Liver (tissue), 9 donors: ENCODE data around the gene VAV3. TPM values are rescaled to one million over a fixed set of nuclear protein-coding genes. Genes with fewer than 3 reads are reported as not detected.

ENCODE experiments used
- DNase-seq: peaks from one replicate; pipeline ENCODE4 v3.0.0-alpha.2; 2017; ENCODE audit warnings: low spot score
- H3K27ac ChIP-seq, 2 donors: one replicate each; pipeline ENCODE4 v1.7.0; 2013; ENCODE audit warnings: inconsistent platforms in 2 of 2, low read length in 2 of 2, control low read depth in 1 of 2, low read depth in 1 of 2, mild to moderate bottlenecking in 1 of 2
- H3K27me3 ChIP-seq, 4 donors: one replicate each; pipeline versions ENCODE4 v1.6.1 to v1.7.0; 2013; ENCODE audit warnings: low read length in 3 of 4, inconsistent platforms in 1 of 4, mild to moderate bottlenecking in 1 of 4, moderate library complexity in 1 of 4; ENCODE audit not compliant: control insufficient read depth in 4 of 4, insufficient read depth in 4 of 4
- H3K36me3 ChIP-seq, 4 donors: one replicate each; pipeline versions ENCODE4 v1.6.1 to v1.7.0; 2013; ENCODE audit warnings: low read length in 3 of 4, mild to moderate bottlenecking in 3 of 4, low read depth in 1 of 4, moderate library complexity in 1 of 4; ENCODE audit not compliant: control insufficient read depth in 4 of 4, insufficient read depth in 3 of 4
- H3K4me1 ChIP-seq, 4 donors: one replicate each; pipeline versions ENCODE4 v1.6.1 to v1.7.0; 2013; ENCODE audit warnings: low read length in 3 of 4, mild to moderate bottlenecking in 3 of 4, moderate library complexity in 1 of 4; ENCODE audit not compliant: control insufficient read depth in 4 of 4, insufficient read depth in 4 of 4
- H3K4me3 ChIP-seq, 3 donors: one replicate each; pipeline versions ENCODE4 v1.6.1 to v1.7.0; 2013; ENCODE audit warnings: low read length in 3 of 3, control low read depth in 1 of 3, low read depth in 1 of 3, mild to moderate bottlenecking in 1 of 3
- H3K9ac ChIP-seq, 2 donors: one replicate each; pipeline ENCODE4 v1.7.0; 2013; ENCODE audit warnings: low read length in 2 of 2, mild to moderate bottlenecking in 2 of 2, moderate library complexity in 2 of 2, control low read depth in 1 of 2, low read depth in 1 of 2
- H3K9me3 ChIP-seq, 4 donors: one replicate each; pipeline versions ENCODE4 v1.6.1 to v1.7.0; 2013; ENCODE audit warnings: low read length in 3 of 4; ENCODE audit not compliant: control insufficient read depth in 4 of 4
- ATF3 ChIP-seq: IDR thresholded peaks from 2 replicates; pipeline ENCODE4 v1.6.1; 2016; ENCODE audit warnings: antibody characterized with exemption
- CTCF ChIP-seq: fragments of 150-350 bp; IDR thresholded peaks from 2 replicates; pipeline ENCODE4 v1.5.1; 2017; ENCODE audit warnings: improper control_type of control experiment, low read depth, low read length; ENCODE audit not compliant: missing input control
- EGR1 ChIP-seq, 2 donors: IDR thresholded peaks; 2 replicates each; pipeline ENCODE4 v1.6.1; 2016 to 2018; ENCODE audit warnings: antibody characterized with exemption in 2 of 2, low read depth in 2 of 2
- FOXA1 ChIP-seq: IDR thresholded peaks from 2 replicates; pipeline ENCODE4 v1.6.1; 2016; ENCODE audit warnings: antibody characterized with exemption
- FOXA2 ChIP-seq: IDR thresholded peaks from 2 replicates; pipeline ENCODE4 v1.6.1; 2016; ENCODE audit warnings: antibody characterized with exemption
- GABPA ChIP-seq, 2 donors: IDR thresholded peaks in 1 of 2; conservative IDR thresholded peaks in 1 of 2; 2 replicates each; pipeline ENCODE4 v1.6.1; 2016; ENCODE audit warnings: antibody characterized with exemption in 2 of 2, mild to moderate bottlenecking in 1 of 2, moderate library complexity in 1 of 2
- HNF4A ChIP-seq, 2 donors: conservative IDR thresholded peaks; 2 replicates each; pipeline ENCODE4 v1.6.1; 2016; ENCODE audit warnings: antibody characterized with exemption in 2 of 2, mild to moderate bottlenecking in 2 of 2
- HNF4G ChIP-seq: IDR thresholded peaks from 2 replicates; pipeline ENCODE4 v1.6.1; 2016; ENCODE audit warnings: antibody characterized with exemption
- JUND ChIP-seq, 2 donors: IDR thresholded peaks; 2 replicates each; pipeline ENCODE4 v1.6.1; 2016; ENCODE audit warnings: antibody characterized with exemption in 2 of 2
- MAX ChIP-seq: IDR thresholded peaks from 2 replicates; pipeline ENCODE4 v1.6.1; 2016; ENCODE audit warnings: antibody characterized with exemption
- NR2F2 ChIP-seq: IDR thresholded peaks from 2 replicates; pipeline ENCODE4 v1.6.1; 2016; ENCODE audit warnings: antibody characterized with exemption
- RAD21 ChIP-seq, 2 donors: IDR thresholded peaks; 2 replicates each; pipeline ENCODE4 v1.6.1; 2016; ENCODE audit warnings: antibody characterized with exemption in 2 of 2, mild to moderate bottlenecking in 2 of 2
- REST ChIP-seq: IDR thresholded peaks from 2 replicates; pipeline ENCODE4 v1.6.1; 2016; ENCODE audit warnings: antibody characterized with exemption, mild to moderate bottlenecking
- RXRA ChIP-seq, 2 donors: IDR thresholded peaks; 2 replicates each; pipeline ENCODE4 v1.6.1; 2017 to 2018; ENCODE audit warnings: antibody characterized with exemption in 2 of 2, mild to moderate bottlenecking in 1 of 2
- SP1 ChIP-seq: IDR thresholded peaks from 2 replicates; pipeline ENCODE4 v1.6.1; 2018; ENCODE audit warnings: antibody characterized with exemption, mild to moderate bottlenecking
- TAF1 ChIP-seq: conservative IDR thresholded peaks from 2 replicates; pipeline ENCODE4 v1.6.1; 2016; ENCODE audit warnings: antibody characterized with exemption, mild to moderate bottlenecking
- YY1 ChIP-seq: IDR thresholded peaks from 2 replicates; pipeline ENCODE4 v1.6.1; 2016; ENCODE audit warnings: antibody characterized with exemption, mild to moderate bottlenecking
- ZBTB33 ChIP-seq: IDR thresholded peaks from 2 replicates; pipeline ENCODE4 v1.6.1; 2016; ENCODE audit warnings: antibody characterized with exemption
- WGBS: extraction: QIAGEN DNeasy Blood & Tissue Kit; methylation state at CpG from one replicate; pipeline ENCODE4 v1.1.7; 2013; 5-methylcytosine and 5-hydroxymethylcytosine counted together
- polyA plus RNA-seq, 2 donors: library from polyadenylated mRNA; stranded (reverse) in 1 of 2; unstranded in 1 of 2; fragments of 200-250 nt in 1 of 2; fragments of >200 nt in 1 of 2; fragmentation: Nextera tagmentation in 1 of 2; extraction: Ambion mirVana in 1 of 2; gene quantifications; one replicate each; pipeline versions ENCODE4 v1.2.1 to v1.2.3, GENCODE V29; 2013 to 2015
- total RNA-seq, 2 donors: library from RNA; depleted of rRNA; stranded (reverse); fragments of >200 nt; gene quantifications; one replicate each; pipeline ENCODE4 v1.2.3, GENCODE V29; 2014
- donor health status: healthy.
- donor health status: healthy.
- donor health status: healthy.
- donor health status: healthy.
- donor health status: healthy.

VAV3 gene
- total and polyA plus RNA-seq, 4 donors: 0.46 to 4.8 (median 2.7) TPM

- 85% methylated on average over 2 of the region's 2 CpGs for WGBS
- no peak overlapping the region for H3K27ac ChIP-seq
- H3K36me3 ChIP-seq: no peaks in the 10 kb centered on the region
- no peak overlapping the region for H3K9ac ChIP-seq
- H3K4me3 ChIP-seq: no peak overlapping the region
- no peaks in the 10 kb centered on the region for H3K27me3 ChIP-seq
- no peaks in the 10 kb centered on the region for H3K4me1 ChIP-seq
- TF ChIP-seq RXRA (IDR thresholded peaks at IDR 0.05): no peak
- TF ChIP-seq GABPA (IDR thresholded peaks at IDR 0.05 in 1 of 2, conservative IDR thresholded peaks at IDR 0.05 in 1 of 2): no peak
- no peak for TF ChIP-seq FOXA1
- no peak for TF ChIP-seq TAF1
- TF ChIP-seq YY1: no peak
- TF ChIP-seq ZBTB33: no peak
- no peak for TF ChIP-seq EGR1 (IDR thresholded peaks at IDR 0.05; ENCODE audit: low read depth in 2 of 2)
- no peak for TF ChIP-seq CTCF
- no peak for TF ChIP-seq MAX
- TF ChIP-seq REST: no peak
- no peak for TF ChIP-seq JUND (IDR thresholded peaks at IDR 0.05)
- TF ChIP-seq RAD21 (IDR thresholded peaks at IDR 0.05): no peak
- TF ChIP-seq FOXA2: no peak
- no peak for TF ChIP-seq HNF4G
- TF ChIP-seq SP1: no peak
- no peak for TF ChIP-seq NR2F2
- no peak for TF ChIP-seq ATF3
- DNase-seq: no peak
- peaks cover 0 to 2% (median 0%) of the 10 kb centered on the region in 4 donors for H3K9me3 ChIP-seq
Observed at GRCh38 chr1:107795994-107796393, 169.0 kb downstream of the VAV3 start.

- 44% methylated on average over 1 of the region's 1 CpG for WGBS
- no peak overlapping the region for H3K27ac ChIP-seq
- TF ChIP-seq TAF1 (no peak), JUND (IDR thresholded peaks at IDR 0.05) (no peak), NR2F2 (no peak), ATF3 (no peak), CTCF (no peak), ZBTB33 (no peak), HNF4A (conservative IDR thresholded peaks at IDR 0.05) (no peak), FOXA1 (no peak), MAX (no peak), SP1 (no peak)
Observed at GRCh38 chr1:107795441-107795840, 169.5 kb downstream of the VAV3 start.

More at GRCh38 chr1:107795441-107795840, 169.5 kb downstream of the VAV3 start:
- Histone ChIP-seq H3K9me3 (no peaks in the 10 kb centered on the region), H3K4me3 (no peak overlapping the region), H3K4me1 (no peaks in the 10 kb centered on the region), H3K9ac (no peak overlapping the region), H3K36me3 (no peaks in the 10 kb centered on the region), H3K27me3 (no peaks in the 10 kb centered on the region)
- no peak for DNase-seq
